Loucy (cell line): ENCODE results near the gene AVL9.

Experiments used
- EZH2phosphoT487 ChIP-seq: fragments of 200-600 bp; IDR thresholded peaks from 2 replicates; pipeline ENCODE4 v1.6.1; 2018; ENCODE audit warnings: antibody characterized with exemption, mild to moderate bottlenecking, moderate library complexity, borderline replicate concordance
- TF ChIP-seq, protein P1 (sequence below): fragments of 200-600 bp; sonication (generic); conservative IDR thresholded peaks from 2 replicates; pipeline ENCODE4 v1.5.1; 2014; ENCODE audit warnings: mild to moderate bottlenecking, antibody characterized with exemption, low read length

DNA sequence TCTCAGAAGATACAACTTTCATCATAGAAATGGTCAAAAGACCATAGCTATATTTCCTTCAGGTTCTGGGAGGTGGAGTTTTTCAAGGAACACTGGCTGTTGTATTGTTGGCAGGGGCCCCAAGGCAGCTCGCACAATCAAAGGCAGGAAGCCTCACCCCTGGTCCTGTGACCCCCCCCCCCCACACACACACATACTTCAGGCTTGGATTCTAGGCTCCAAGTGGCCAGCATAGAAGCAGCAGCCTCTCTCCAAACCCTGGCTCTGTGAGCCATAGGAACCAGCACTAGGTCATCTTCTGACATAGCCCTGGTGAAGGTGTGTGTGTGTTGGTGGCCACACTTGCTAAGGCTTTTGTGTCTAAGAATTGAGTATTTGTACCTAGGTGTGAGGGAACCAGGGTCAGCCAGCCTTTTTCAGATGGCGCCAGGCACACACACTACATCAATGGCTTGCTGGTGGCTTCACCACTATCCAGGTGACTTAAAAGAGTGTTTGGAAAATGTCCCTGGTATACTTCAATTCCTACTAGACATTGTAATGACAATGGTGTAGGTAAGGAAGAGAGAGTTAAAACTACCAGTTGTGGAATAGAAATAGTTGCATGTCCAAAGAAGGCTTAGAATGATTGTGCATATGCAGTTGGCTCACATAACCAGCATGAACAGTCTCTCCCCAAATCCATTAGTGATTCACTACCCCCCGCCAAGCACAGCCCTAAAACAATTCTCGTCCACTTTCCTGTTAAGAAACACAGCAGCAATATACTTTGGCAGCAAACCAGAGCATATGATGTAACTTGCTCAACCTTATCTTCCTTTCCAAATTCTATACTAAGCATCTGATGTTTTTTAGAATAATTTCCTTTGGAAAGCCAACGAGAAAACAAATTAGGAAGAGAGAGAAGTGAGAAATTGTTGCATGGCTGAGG, 91.3 kb downstream of the AVL9 start:
- TF ChIP-seq, protein P1, sequence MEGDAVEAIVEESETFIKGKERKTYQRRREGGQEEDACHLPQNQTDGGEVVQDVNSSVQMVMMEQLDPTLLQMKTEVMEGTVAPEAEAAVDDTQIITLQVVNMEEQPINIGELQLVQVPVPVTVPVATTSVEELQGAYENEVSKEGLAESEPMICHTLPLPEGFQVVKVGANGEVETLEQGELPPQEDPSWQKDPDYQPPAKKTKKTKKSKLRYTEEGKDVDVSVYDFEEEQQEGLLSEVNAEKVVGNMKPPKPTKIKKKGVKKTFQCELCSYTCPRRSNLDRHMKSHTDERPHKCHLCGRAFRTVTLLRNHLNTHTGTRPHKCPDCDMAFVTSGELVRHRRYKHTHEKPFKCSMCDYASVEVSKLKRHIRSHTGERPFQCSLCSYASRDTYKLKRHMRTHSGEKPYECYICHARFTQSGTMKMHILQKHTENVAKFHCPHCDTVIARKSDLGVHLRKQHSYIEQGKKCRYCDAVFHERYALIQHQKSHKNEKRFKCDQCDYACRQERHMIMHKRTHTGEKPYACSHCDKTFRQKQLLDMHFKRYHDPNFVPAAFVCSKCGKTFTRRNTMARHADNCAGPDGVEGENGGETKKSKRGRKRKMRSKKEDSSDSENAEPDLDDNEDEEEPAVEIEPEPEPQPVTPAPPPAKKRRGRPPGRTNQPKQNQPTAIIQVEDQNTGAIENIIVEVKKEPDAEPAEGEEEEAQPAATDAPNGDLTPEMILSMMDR = no peak
- TF ChIP-seq EZH2phosphoT487 = no peak
